ENCODE measurements around the gene EIPR1. TPM values are rescaled to one million over a fixed set of nuclear protein-coding genes. Genes with fewer than 3 reads are reported as not detected.
A peak's percentile ranks its signal among the peaks of the same experiment; 100 is the strongest.

Gene EIPR1
- total RNA-seq, 1 experiment from 2014 or later: 27.8 TPM

DNA sequence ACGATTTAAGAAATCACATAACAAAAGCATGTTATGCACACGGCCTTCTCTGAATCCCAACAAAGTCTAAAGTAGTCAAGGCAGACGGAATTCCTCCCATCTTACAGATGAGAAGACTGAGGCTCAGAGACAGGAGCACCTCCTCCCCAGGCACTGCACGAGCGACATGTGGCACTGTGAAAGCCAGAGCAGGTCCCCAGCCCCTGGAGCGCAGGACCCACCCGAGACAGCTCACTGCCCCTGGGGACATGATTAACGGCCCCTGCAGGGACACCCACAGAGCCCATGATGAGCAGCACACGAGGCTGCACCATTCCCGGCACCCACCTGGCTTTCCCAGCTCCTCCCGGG is 53.6 kb downstream of the EIPR1 start:
- Histone ChIP-seq H2AK5ac (ENCODE audit: insufficient read length, low read length) (no peak overlapping the region), H3K18ac (ENCODE audit: insufficient read length, low read depth, low read length) (no peak overlapping the region), H3T11ph (ENCODE audit: low read length) (no peak overlapping the region), H4K91ac (ENCODE audit: insufficient read length, low read depth, low read length) (no peak overlapping the region), H3K56ac (ENCODE audit: insufficient read length, low read depth, low read length) (no peak overlapping the region), H3K27ac (ENCODE audit: insufficient read length, low read depth, low read length) (no peak overlapping the region), H3K79me1 (ENCODE audit: insufficient read depth, low read depth, low read length, poor library complexity, severe bottlenecking) (no peaks in the 10 kb centered on the region), H2BK5ac (ENCODE audit: insufficient read length, low read length) (no peak overlapping the region), H2BK20ac (ENCODE audit: low read depth, low read length, poor library complexity, severe bottlenecking) (no peak overlapping the region), H3K23ac (ENCODE audit: insufficient read length, low read depth, low read length) (no peak overlapping the region), H3K4ac (ENCODE audit: low read depth, low read length) (no peak overlapping the region), H3K79me2 (ENCODE audit: insufficient read depth, low read length) (no peaks in the 10 kb centered on the region; the same call in 1 of the 2 replicates), H2BK12ac (ENCODE audit: insufficient read length, low read depth, low read length) (no peak overlapping the region), H3K27me3 (ENCODE audit: insufficient read depth, low read length) (no peaks in the 10 kb centered on the region), H4K5ac (ENCODE audit: insufficient read length, low read depth, low read length) (no peak overlapping the region), H3K4me1 (ENCODE audit: insufficient read depth, low read length) (peaks cover 6% of the 10 kb centered on the region; the same call in 1 of the 2 replicates), H4K20me1 (ENCODE audit: control insufficient read depth, insufficient read depth, insufficient read length) (no peaks in the 10 kb centered on the region), H2BK15ac (ENCODE audit: low read depth, low read length) (no peak overlapping the region), H4K8ac (replicated peaks; ENCODE audit: insufficient read length, low read depth, low read length) (no peak overlapping the region), H3K9me3 (ENCODE audit: control insufficient read depth, low read depth, low read length) (no peaks in the 10 kb centered on the region), H2BK120ac (ENCODE audit: low read depth, low read length, poor library complexity, severe bottlenecking) (no peak overlapping the region), H3K14ac (ENCODE audit: insufficient read depth, low read length) (no peak overlapping the region), H3K9ac (ENCODE audit: extremely low read depth, insufficient read length, low read length) (no peak overlapping the region), H3K23me2 (ENCODE audit: insufficient read length, low read depth, low read length, poor library complexity, severe bottlenecking) (no peaks in the 10 kb centered on the region), H3K4me2 (ENCODE audit: insufficient read depth, insufficient read length, low read length) (no peak overlapping the region), H2AFZ (ENCODE audit: low read length) (no peak overlapping the region)
- H3K9me3 Mint-ChIP-seq: no peaks in the 10 kb centered on the region
- no peak for DNase-seq
- TF ChIP-seq CTCF (conservative IDR thresholded peaks at IDR 0.05): no peak
- WGBS (ENCODE audit: extremely low coverage, insufficient read length, low lambda C conversion rate): no CpG with 5 or more reads among the region's 11 CpGs
- no peaks in the 10 kb centered on the region for H3K27me3 Mint-ChIP-seq (ENCODE audit: low read depth)
- no peak overlapping the region for H3K4me3 Mint-ChIP-seq
- peaks cover 27 to 45% of the 10 kb centered on the region in 2 experiments for H3K4me1 Mint-ChIP-seq
- H3K36me3 Mint-ChIP-seq (ENCODE audit: insufficient read depth in 1 of 3, low read depth in 3 of 3): peaks cover 0 to 14% (median 8%) of the 10 kb centered on the region in 3 experiments; a peak in 4 of 7 replicates
- H3K27ac Mint-ChIP-seq: peak overlapping the region in 1 of 3 experiments; percentile 60; a peak in 2 of 7 replicates
